ENCODE results near the gene LRRC4C.
"Not testable (repeated sequence)": the region's sequence is repeated elsewhere in the genome, so short reads cannot be mapped to it uniquely, and the experiment has no call there.

The LRRC4C gene

DNA sequence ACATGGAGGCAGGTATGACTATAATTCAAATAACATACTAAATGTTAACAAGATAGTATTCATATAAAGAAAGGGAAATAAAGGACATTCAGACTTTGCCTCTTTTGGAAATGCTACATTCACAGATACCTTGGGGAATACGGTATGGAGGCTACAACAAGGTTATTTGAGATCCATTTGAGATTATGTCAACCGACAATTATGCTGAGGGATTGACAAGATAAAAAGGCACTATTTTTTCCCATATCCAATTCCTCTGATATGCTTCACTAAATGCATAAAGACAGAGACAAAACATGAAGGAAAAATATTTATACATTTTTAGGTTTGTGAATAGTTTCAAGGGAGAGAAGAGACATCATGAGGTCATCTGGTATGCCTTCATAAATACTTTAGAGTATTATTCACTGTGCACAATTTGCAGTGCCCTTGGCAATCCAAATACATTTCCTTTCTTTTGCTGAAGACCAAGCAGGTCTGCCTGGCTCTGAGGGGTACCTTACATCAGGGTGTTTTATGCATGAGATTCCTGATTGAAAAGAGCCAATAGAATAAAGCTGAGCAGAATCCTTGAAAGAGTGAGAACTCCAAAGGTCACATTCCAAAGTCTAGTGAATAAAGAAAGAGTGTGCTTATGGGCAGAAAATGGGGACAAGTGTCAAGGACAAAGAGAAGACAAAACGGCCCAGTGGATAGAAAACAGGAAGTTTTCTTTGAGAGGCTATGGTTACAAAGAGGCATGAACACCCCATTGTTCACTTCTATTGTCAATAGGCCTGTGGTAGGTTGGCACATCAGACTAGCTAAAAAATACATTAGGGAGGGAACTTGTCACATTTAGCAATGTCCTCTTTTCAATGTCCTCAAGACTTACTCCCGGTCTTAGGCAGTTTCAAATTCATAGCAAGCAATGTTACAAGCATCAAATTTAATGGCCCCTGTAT lies 455.8 kb downstream of the LRRC4C start:
- no peak for DNase-seq

DNA sequence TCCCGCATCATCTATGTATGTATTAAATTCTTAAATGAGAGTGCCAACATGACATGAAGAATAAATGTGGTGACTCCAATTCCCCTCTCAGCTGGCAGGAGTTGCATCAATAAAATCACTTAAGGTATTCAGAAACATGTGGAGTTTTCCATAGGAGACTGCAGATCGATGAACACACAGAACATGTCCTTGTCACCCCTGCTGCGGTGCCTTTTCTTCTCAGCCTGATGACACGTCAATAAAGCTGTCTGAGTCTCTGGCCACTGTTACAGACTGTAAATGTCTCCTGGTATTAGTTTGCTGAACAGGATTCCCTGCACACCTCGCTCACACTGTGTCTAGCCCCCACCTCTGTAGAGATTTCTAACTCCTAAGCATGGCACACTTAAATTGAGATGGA lies 460.5 kb downstream of the LRRC4C start:
- no peak for DNase-seq

DNA sequence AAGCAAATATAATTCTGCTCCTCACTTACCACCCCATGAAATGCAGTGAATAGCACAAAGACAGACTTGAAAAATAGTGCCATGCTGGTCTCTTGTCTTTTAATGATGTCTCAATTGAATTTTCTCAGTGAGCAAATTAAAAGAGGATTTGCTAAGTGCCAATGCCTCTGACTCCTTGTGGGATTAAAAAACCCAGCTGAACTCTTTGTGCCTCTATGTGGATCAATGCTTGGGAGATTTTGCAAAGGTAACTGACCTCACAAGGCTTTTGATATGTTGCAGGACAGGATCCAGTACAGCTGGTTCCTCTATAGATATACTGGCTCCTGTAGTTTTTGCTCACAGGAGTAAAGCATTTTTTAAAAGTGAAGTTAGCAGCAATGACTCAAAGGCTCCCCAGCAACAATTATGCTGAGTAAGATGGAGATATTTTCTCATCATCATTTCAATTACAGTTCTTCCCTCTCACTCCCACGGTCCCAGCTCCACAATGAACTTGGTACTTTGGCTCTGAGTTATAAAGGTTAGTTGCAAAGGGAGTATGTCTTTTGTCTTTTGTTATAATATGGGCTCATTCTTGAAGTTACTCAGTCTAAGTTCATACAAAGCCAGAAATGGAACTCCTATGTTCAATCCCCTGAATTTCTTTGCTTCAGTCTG lies 471.5 kb downstream of the LRRC4C start:
- no peak for DNase-seq

DNA sequence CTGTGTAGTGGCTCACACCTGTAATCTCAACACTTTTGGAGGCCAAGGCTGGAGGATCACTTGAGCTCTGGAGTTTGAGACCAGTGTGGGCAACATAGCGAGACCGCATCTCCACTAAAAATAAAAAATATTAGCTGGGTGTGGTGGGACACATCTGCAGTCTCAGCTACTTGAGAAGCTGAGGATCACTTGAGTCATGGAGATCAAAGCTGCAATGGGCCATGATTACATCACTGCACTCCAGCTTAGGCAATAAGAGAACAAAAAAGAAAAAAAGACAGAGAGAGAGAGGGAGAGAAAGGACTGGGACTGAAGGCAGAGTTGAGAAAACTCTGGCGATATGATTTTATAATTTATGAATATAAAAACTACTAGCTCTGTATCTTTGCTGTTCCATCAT lies 473.1 kb downstream of the LRRC4C start:
- DNase-seq = no peak

DNA sequence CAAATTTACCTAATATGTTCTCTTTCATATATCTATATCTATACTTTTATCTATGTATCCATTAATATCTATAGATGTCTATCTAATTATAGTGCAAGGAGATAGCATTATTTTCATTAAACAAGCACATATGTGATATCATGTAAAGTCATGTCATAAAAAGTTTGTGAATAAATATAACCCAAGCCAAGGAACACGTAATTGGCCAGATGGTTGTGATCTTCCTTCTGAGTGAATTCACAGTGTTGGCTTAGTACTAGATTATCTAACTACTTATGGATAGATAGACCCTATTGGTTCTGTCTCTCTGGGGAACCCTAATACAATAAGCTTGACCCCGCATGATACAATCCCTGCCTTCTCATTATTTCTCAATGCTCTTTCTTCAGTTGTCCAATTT lies 484.4 kb downstream of the LRRC4C start:
- no peak for DNase-seq

DNA sequence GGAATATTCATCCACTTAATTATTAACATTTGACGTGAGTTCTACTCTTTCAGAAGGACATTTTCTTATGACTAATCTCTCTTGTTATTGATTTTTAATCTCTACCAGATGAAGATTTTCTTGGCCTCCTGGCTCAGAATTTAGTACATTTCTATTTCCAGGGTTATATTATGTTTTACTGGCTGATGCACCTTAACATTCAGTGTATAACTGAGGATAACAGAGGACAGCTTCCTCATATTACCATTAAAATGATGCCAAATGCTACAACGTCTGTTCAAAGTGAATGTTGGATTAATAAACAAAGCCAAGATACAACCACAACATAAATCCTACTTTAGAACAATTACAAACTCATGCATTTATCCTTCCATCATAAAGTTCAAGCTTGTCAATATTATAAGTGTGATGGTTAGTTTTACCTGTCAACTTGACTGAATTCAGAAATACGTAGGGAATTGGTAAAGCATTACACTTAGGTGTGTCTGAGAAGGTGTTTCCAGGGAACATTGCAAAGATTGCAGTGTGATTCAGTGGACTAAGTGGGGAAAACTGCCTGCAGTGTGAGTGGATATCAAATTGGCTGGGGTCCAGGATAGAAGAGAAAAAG lies 485.2 kb downstream of the LRRC4C start:
- DNase-seq = no peak

DNA sequence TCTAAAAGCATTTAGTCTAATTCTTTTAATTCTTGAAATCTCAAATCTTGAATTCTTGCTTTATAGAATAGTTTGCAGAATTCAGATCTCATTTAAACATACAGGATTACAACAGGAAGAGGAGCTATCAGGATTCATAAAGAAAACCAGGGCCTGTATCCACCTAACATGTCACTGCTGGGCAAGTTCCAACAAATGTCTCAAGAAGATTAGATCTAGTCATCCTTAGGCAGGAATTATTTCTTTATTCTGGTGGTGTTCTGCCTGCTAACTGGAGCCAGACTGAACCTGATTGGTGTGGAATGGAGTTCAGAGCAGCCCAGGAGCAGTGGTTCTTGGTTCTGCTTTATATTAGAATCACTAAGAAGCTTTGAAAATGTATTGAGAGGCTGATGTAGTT lies 500.7 kb downstream of the LRRC4C start:
- no peak for DNase-seq

DNA sequence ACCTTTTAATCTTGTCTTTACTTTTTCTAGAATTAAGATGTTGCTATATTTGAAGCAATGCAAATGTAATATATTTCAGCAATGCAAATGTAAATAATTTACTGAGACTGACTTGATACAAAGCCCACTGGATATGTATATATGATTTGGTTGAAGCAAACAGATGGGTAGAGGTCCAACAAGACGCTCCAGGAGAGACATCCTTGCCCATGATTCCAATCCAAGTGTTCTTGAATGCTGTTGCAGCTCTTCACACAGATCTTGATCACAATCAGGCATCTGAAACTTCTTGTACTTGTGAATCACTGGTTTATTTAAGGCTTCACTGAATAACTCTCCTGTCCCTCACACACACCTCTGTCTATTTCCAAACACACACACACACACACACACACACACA lies 507.0 kb downstream of the LRRC4C start:
- DNase-seq = no peak

DNA sequence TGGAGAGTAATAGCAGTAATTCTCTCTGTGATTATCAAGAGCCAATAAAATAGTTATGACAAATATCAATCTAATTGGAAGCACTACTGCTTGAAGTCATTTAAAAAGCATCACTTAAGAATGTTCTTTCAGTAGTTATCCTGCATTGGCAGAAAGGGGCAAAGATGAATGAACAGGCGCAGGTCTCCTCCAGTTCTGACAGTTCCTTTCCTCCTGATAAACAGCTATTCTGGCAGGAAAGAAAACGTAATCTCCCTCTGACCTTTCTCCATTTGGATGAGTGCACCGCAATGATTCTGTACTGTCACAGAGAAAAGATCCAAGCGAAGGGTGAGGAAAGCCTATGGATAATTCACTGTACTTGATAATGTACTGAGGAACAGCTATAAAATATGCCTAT lies 521.5 kb downstream of the LRRC4C start:
- DNase-seq = no peak

DNA sequence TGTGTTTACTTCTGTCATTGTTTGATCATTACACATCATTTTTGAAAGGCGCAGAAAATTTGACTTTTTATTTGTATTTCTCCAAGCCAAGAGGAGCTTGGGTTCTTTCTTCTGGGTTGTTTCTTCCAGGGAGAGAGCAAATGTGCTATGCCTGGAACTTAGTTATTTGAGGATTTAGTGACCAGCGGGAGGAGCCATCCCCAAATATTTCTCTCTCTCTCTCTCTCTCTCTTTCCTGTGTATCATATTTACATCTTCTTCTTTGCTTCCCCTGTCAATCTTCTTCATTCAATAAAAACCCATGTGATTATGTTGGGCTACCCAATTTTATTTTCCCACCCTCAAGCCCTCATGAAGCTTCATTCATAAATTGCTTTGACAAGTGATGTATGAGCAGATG lies 534.5 kb downstream of the LRRC4C start:
- DNase-seq = no peak

DNA sequence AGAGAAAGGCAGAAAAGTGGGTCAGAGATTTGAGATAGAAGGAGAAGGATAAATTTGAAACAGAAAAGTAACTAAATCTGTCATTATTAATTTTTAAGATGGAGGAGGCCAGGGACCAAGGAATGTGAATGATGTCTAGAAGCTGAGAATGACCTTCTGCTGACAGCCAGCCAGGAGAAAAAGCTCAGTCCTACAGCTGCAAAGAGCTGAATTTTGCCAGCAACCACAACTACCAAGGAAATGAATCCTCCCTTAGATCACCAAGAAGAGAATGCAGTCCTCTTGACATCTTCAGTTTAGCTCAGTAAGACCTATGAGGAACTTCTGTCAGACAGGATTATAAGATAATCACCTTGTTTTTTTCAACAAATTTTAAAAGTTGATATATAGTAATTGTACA lies 538.2 kb downstream of the LRRC4C start:
- no peak for DNase-seq

DNA sequence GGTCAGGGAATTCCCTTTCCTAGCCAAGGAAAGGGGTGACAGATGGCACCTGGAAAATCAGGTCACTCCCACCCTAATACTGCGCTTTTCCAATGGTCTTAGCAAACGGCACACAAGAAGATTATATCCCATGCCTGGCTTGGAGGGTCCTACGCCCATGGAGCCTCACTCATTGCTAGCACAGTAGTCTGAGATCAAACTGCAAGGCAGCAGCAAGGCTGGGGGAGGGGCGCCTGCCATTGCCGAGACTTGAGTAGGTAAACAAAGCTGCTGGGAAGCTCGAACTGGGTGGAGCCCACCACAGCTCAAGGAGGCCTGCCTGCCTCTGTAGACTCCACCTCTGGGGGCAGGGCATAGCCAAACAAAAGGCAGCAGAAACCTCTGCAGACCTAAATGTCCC lies 548.7 kb downstream of the LRRC4C start:
- not testable (repeated sequence) for DNase-seq

DNA sequence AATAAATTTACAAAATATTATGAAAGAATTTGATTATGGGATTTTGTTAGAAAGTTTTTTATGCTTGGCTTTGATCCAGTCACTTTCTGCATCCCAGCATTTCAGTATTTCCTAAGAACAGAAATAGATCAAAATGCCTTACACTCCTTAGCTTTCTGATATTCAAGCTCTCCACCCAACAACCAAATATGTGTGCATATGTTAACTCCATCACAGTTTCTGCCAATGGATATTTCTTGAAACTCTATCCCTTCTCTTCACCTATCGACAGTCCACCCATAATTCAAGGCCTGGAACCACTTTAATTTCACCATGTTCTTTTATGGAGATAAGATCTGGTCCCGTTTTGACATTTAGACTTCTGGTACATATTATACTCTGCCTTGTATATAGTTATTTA lies 565.0 kb downstream of the LRRC4C start:
- no peak for DNase-seq

DNA sequence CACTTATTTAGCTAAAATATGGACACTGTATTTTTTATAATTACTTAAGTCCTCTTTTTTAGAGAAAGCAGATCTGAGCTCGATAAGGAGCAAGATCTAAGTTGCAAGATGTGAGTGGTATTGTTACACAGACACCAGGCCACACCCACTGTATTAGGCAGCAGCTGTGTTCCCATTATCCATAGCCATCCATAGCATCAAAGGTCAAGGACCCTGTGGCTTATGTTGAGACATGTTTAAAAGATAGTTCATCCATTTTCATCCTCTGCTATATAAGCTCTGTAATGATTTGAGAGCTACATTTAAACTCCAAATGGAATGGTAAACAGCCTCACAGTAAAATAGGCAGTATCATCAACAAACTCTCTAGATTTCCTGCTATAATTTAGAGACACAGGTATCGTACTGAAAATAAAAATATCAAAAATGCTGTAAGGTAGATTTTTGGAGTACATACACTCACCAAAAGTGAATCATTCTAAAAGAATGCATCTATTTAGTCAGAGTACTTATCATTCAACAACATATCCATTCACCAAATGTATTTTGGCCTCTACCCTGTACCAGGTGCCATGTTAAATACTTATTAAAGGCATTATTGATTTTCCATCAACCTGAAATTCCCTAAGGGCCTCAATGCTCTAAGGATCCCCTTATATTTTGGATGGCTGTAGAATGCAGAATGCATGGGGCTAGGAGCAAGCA lies 574.0 kb downstream of the LRRC4C start:
- DNase-seq = no peak

DNA sequence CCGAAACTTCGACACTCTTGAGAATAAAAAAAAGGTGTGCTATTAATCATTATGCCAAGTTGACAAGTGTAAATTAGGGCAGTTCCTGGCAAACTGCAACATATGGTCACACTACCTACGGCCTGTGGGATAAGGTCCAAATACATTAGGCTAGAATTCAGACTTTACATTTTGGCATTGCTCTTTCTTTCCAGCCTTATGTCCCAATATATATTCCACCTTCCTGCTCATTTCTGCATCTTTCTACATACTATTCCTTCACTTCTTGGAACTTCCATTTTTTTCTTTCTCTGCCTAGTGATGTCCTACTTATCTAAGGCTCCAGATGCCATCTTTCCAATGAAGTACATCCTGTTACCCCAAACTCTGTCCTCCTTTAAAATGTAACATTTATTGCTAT lies 577.2 kb downstream of the LRRC4C start:
- no peak for DNase-seq

DNA sequence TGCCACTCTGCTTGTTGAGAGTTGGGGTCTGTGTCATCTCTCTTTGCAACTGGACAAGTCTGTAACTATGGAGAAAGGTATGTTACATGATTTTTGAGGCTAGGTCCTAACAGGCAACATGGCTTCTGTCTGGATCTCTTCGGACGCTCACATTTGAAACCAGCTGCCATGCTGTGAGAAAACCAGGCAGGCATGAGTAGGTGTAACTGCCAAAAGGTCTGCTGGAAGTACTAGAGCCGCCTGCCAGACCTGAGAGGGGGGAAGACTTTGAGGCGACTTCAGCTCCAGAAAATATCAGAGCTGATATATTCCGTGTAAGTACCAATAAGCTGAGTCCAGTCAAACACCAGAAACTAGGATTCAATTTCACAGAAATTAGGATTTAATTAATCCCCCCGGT lies 579.5 kb downstream of the LRRC4C start:
- no peak for DNase-seq

DNA sequence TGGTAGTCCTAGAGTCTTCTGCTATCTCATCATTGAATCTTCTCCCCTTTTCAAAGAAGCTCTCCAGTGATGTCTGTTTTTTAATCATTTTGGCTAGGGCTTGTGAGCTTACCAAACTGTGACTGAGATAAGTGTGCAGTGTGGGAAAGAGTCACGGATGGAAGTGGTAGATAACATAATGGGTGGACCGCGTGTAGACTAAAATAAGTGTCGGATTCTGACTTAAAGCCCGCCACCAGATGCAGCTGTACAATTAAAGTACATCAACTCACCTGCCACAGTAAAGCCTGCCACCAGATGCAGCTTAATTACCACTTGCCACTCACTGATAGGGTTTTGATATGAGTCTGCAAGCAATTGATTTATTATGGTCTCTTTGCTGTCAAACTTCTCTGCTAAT lies 581.5 kb downstream of the LRRC4C start:
- no peak for DNase-seq

DNA sequence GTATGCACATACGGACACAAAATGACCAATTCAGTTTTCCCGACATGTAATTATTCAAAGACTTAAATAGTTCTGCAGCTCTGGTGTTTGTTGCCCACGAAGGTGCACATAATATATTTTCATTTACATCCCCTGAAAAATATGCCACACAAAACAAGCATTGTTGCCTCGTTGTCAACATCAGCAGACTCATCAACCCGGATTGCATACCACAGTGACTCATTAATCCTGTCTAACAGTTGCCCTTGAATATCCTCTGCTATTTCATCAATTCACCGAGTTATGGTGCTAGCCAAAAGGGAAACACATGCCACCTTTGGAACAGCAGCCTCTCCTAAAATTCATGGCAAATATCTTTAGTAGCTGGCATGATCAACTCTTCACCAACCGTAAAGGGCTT lies 582.2 kb downstream of the LRRC4C start:
- DNase-seq = no peak

DNA sequence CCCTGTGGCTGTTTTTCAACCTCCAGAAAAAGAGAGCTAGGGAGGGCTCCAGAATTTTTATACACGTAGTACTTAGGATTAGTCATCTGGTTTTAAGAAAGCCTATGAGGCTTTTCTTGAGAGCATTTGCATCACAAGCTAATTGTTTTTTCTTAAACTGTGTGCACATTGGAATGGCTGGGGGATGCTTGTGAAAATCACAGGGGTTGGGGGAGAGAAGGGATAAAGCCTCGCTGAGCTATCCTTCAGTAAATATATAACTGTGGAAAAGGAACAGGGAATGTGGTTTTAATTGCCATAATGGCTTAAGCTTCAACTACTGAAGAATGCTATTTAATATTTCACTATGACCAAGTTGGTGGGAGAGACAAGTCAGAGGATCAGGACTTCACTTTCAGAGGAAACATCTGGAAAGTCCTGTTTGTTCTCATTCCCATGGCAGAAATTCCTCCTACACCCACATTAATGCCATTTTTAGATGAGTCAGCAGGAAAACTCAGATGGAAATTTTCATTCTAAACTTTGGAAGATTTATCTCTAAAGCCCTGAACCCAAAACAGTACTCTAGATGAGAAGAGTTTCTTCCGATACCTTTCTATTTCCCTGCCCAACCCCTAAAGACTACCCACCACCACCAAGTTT lies 591.3 kb downstream of the LRRC4C start:
- DNase-seq = no peak

DNA sequence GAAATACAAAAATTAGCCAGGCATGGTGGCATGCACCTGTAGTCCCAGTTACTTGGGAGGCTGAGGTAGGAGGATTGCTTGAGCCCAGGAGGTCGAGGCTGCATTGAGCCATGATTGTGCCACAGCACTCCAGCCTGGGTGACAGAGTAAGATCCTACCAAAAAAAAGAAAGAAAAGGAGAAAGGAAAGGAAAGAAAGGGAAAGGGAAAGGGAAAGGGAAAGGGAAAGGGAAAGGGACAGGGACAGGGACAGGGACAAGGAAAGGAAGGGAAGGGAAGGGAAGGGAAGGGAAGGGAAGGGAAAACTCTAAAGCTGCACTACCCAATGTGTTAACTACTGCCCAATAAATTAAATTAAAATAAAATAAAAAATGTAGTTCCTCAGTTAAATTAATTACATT lies 601.7 kb downstream of the LRRC4C start:
- not testable (repeated sequence) for DNase-seq

DNA sequence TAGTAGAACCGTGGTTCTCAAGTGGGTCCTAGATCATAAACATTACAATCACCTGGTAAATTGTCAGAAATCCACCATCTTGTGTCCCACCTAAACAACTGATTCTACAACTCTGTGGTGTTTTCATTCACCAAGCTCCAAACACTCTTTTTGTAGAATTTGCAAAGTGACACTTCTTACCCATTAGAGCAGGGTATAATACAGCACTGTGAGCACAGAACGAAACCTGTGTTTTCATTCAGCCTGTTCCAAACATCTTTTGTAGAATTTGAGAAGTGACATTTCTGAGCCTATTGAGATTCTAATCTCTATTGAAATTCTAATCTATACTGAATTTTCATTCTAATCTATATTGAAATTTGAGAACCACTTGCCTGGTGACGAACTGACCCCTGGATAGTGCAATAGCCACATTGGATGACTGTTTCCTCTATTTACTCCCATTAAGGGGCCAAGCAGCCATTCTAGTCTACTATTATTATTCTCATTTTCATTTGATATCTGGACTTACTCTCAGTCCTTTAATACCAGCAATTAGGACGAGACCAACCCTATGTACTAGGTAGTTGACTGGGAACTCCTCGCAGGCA lies 616.6 kb downstream of the LRRC4C start:
- no peak for DNase-seq

DNA sequence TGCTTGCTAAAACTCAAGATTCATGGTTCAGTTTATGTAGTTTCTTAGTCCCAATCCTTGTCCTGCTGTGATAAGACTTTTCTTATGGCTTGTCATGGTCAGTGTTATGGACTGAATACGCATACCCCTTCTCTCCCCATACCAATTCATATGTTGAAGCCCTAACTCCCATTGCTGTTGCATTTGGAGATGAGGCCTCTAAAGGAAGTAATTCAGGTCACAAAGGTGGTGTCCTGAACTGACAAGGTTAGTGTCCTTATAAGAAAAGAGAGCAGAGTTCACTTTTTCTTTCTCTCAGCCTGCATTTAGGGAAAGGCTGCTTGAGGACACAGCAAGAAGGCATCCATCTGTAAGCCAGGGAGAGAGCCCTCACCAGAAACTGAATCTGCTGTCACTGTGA lies 618.2 kb downstream of the LRRC4C start:
- DNase-seq = no peak

Data from NCI-H1930 (cell line).